SH-SY5Y (cell line): ENCODE results near the gene CHCHD3.

ENCODE experiments used
- GATA2 ChIP-seq: IDR thresholded peaks from 2 replicates; pipeline ENCODE4 v1.6.1; 2011; ENCODE audit warnings: mild to moderate bottlenecking, low read depth, low read length
- GATA3 ChIP-seq: IDR thresholded peaks from 2 replicates; pipeline ENCODE4 v1.6.1; 2011; ENCODE audit warnings: low read depth, mild to moderate bottlenecking, low read length, moderate library complexity

The CHCHD3 gene

GRCh38 chr7:132815130-132815529, 266.8 kb downstream of the CHCHD3 start:
- TF ChIP-seq GATA2 (no peak), GATA3 (no peak)

GRCh38 chr7:132810561-132810960, 271.3 kb downstream of the CHCHD3 start:
- TF ChIP-seq GATA3: no peak
- no peak for TF ChIP-seq GATA2

GRCh38 chr7:132806834-132807233, 275.1 kb downstream of the CHCHD3 start:
- TF ChIP-seq GATA3 (no peak), GATA2 (no peak)

DNA sequence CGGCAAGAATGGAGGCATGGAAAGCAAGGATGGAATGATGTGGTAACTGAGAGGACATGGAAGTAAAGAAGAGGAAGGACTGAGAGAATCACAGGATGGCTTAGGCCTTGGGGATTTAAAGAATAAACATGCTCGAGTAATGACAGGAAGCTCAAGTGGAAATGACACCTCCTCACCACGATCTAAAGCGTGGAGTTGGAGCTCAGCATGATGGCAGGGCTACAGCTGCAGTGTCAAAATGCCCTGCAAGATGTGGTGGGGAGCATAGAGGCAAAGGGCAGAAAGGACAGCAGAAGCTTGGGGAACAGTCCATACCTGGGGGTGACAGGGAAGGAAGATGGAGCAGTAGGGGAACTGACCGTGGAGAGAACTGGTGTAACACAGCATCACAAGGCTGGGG, 276.1 kb downstream of the CHCHD3 start:
- TF ChIP-seq GATA3: no peak
- no peak for TF ChIP-seq GATA2

DNA sequence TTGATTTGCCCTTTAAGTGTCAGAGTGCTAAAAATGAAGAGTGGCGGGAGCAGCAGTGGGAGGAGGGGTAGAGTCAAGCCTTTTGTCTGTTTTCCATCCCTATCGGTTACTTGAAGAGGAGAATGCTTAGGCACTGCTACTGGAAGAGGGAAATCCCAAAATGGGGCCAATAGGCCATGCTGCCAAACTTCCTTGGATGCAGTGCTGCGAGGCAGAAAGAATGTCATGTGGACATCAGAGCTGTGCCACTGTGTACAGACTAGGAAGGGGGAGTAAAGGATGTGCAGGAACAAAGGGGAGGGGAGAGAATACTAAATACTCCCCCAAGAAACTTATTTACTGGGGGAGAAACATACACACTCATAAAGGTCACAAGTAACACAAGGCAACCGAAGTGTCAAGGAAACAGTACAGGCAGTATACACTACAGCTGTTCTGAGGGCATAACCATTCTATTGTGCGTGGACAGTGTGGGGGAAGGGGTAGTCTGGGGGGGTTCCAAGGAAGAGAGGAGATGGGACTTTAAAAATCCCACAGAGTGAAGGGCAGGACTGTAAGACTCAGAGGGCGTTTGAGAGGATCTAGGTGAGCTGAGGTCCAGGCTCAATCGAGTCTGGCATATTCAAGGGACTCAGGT, 276.9 kb downstream of the CHCHD3 start:
- no peak for TF ChIP-seq GATA2
- TF ChIP-seq GATA3: no peak

- TF ChIP-seq GATA3: no peak
These were observed 281.4 kb downstream of the CHCHD3 start for GRCh38 chr7:132800522-132800921.

DNA sequence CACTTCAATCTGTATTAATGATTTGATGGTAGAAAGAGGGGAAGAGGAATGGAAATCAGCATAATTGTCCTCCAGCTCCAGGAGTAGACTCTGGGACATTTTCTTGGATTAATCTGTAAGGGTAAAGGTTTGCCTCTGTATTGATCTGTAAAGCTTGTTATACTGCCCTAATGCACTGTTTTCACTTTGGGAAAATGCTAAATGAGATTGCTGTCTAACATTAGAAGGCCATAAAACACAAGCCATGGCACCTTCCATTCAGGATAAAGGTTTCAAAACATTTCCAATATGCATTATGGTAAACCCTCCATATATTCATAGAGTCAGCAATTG, 282.8 kb downstream of the CHCHD3 start:
- TF ChIP-seq GATA3: no peak
- TF ChIP-seq GATA2: no peak

DNA sequence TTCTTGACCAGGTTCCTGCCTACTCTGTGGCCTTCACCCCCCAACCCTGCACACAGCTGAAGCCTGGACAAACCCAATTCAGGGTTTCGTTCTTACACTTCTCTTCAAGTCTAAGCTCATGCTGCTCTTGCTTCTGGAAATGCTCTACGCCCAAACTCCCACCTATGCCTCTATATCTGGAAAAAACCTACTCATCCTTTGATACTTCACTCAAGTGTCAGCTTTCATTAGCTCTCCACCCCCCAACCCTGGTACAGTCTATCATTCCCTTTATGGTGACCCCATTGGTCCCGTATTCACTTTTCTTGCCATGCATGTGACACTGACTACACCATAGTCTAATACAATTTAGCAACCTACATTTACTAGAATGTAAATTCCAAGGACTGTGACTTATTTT, 284.7 kb downstream of the CHCHD3 start:
- TF ChIP-seq GATA3: no peak
- no peak for TF ChIP-seq GATA2

DNA sequence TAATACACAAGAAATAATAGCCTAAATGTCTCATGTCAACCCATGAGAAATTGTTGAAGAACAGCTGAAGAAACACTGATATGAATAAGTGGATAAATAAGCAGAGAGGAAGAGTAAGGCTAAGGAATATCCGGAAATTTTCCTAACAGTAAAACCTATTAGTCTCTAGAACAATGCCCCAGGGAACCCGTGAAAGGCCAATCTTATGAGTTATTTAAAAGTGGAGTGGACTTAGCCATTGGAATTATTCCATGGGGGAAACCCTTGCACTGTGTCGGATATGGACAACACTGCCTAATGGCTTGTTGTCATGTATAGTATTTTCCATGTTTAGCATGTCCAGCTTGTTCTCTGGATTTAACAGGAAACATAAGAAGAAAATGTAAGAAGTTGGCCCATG, 288.4 kb downstream of the CHCHD3 start:
- TF ChIP-seq GATA2 (no peak), GATA3 (no peak)

- TF ChIP-seq GATA3: no peak
- no peak for TF ChIP-seq GATA2
These were observed 290.9 kb downstream of the CHCHD3 start for GRCh38 chr7:132791036-132791435.

DNA sequence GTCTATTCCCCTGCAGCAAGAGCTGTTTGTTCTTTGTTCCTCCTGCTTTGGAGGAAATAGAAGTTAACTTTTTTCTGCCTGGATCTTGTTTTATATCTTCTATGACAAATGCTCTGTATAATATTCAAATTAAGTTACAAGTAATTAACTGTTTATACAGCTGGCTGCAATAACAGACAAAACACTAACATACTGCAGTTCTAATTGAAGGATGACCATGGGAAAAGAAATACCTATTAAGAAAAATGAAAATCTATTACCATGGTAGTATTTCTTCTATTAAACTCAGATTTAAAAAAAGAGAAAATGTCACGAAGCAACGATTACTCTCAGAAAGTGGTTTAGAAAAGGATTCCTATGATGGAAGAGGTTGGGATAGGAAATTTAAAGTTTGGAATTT, 291.8 kb downstream of the CHCHD3 start:
- TF ChIP-seq GATA2: no peak
- no peak for TF ChIP-seq GATA3

DNA sequence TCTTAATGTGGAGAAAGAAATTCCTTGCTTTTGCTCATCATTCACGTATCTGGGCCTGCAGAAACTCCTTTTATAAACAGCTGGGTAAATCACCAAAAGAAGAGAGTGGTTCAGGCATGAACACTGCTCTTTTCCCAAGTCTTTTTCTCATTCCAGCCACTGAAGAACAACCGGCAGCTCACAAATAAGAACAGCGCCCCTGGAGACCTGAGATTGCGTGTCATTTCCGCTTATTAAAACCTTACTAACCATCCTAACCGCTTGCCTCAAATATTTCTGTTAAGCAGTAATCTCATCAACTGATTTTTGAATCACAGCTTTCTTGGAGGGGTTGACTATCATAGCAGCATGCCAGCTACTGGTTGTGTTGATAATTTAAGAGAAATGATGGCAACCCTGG, 292.6 kb downstream of the CHCHD3 start:
- no peak for TF ChIP-seq GATA2
- TF ChIP-seq GATA3: no peak

DNA sequence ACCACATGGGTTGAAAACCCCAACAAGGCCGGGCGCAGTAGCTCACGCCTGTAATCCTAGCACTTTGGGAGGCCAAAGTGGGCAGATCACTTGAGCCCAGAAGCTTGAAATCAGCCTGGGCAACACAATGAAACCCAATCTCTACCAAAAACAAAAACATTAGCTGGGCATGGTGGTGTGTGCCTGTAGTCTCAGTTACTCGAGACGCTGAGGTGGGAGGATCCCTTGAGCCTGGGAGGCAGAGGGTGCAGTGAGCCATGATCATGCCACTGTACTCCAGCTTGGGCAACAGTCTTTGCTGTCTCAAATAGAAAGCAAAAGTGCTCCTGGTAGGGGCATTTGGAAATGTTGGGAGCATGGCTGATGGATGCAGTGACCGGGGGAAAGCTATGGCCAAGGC, 296.0 kb downstream of the CHCHD3 start:
- TF ChIP-seq GATA3: no peak
- no peak for TF ChIP-seq GATA2

- no peak for TF ChIP-seq GATA2
- TF ChIP-seq GATA3: no peak
These were observed 297.5 kb downstream of the CHCHD3 start for GRCh38 chr7:132784406-132784805.

DNA sequence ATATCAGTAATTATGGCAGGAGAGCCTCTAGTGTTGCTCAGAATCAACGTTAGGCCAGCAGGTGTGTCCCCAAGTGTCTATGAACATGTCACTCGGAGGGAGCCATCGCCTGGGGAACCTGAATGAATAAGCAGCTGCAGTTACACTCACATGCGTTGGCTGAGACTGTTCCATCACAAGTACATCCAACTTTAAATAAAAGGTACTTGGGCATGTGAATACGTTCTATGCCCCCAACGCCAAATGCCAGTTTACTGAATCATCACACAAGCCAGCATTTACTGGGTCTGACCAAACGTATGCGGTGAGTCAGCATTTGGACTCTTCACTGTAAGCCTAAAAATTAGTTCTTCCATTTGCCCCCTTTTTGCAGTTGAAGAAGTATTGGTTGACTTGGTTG, 298.1 kb downstream of the CHCHD3 start:
- TF ChIP-seq GATA2 (no peak), GATA3 (no peak)
